ENCODE measurements around the gene OR1L6. TPM values are rescaled to one million over a fixed set of nuclear protein-coding genes. Genes with fewer than 3 reads are reported as not detected.

The OR1L6 gene
- total RNA-seq: not detected
- polyA plus RNA-seq: not detected
- total RNA-seq: not detected

- Histone ChIP-seq H3K27me3 (ENCODE audit: control insufficient read depth in 2 of 2, insufficient read depth in 2 of 2, low read length in 2 of 2) (no peaks in the 10 kb centered on the region), H3K27ac (ENCODE audit: low read depth, low read length) (no peak within 1 kb of the TSS), H3K36me3 (ENCODE audit: control insufficient read depth in 2 of 3, insufficient read depth in 3 of 3, low read length in 3 of 3) (no peaks in the 10 kb centered on the region), H3K9me3 (ENCODE audit: control insufficient read depth in 2 of 3, low read length in 3 of 3) (no peaks in the 10 kb centered on the region), H3K4me3 (ENCODE audit: low read length) (no peak within 1 kb of the TSS), H3K4me1 (ENCODE audit: control insufficient read depth in 2 of 2, insufficient read depth in 2 of 2, low read length in 2 of 2) (no peaks in the 10 kb centered on the region)
- DNase-seq (no peak), ATAC-seq (no peak)
- Mint-ChIP-seq H3K36me3 (peaks cover 0 to 11% (median 0%) of the 10 kb centered on the region in 5 donors), H3K4me1 (peaks cover 0 to 1% (median 0%) of the 10 kb centered on the region in 7 donors), H3K4me3 (no peak within 1 kb of the TSS), H3K27me3 (peaks cover 0 to 4% (median 4%) of the 10 kb centered on the region in 5 donors), H3K27ac (no peak within 1 kb of the TSS), H3K9me3 (peaks cover 0 to 37% (median 13%) of the 10 kb centered on the region in 11 donors)
- ChIA-PET CTCF (no interaction called here), POLR2A (no interaction called here)
- intact Hi-C loops (cut with micrococcal nuclease): no loop called here
Measured at GRCh38 chr9:122742003-122742402, at the start of gene OR1L6. Gene OR1L6 (plus strand): TSS chr9:122742303. CDS start chr9:122749848, 7,545 bp downstream.

- Histone ChIP-seq H3K27ac (ENCODE audit: low read depth, low read length) (no peak overlapping the region), H3K36me3 (ENCODE audit: control insufficient read depth in 2 of 3, insufficient read depth in 3 of 3, low read length in 3 of 3) (no peaks in the 10 kb centered on the region), H3K4me1 (ENCODE audit: control insufficient read depth in 2 of 2, insufficient read depth in 2 of 2, low read length in 2 of 2) (no peaks in the 10 kb centered on the region), H3K9me3 (ENCODE audit: control insufficient read depth in 2 of 3, low read length in 3 of 3) (peaks cover 0 to 6% (median 0%) of the 10 kb centered on the region in 3 experiments), H3K27me3 (ENCODE audit: control insufficient read depth in 2 of 2, insufficient read depth in 2 of 2, low read length in 2 of 2) (no peaks in the 10 kb centered on the region), H3K4me3 (ENCODE audit: low read length) (no peak overlapping the region)
- intact Hi-C loops (cut with micrococcal nuclease): no loop called here
- Mint-ChIP-seq H3K36me3 (peaks cover 0 to 10% (median 1%) of the 10 kb centered on the region in 5 donors), H3K9me3 (peaks cover 0 to 30% (median 17%) of the 10 kb centered on the region in 11 donors), H3K27me3 (peaks cover 0 to 6% (median 2%) of the 10 kb centered on the region in 5 donors), H3K27ac (no peak overlapping the region), H3K4me3 (no peak overlapping the region), H3K4me1 (no peaks in the 10 kb centered on the region)
- no peak for ATAC-seq
- ChIA-PET POLR2A (no interaction called here), CTCF (no interaction called here)
- DNase-seq: no peak
Measured at GRCh38 chr9:122695696-122696095, 46.4 kb upstream of the OR1L6 start.

GRCh38 chr9:122718038-122718437, 24.1 kb upstream of the OR1L6 start:
- DNase-seq: no peak
- peaks cover 0 to 17% (median 10%) of the 10 kb centered on the region in 5 donors for H3K36me3 Mint-ChIP-seq
- Histone ChIP-seq H3K36me3 (ENCODE audit: control insufficient read depth in 2 of 3, insufficient read depth in 3 of 3, low read length in 3 of 3) (no peaks in the 10 kb centered on the region), H3K27me3 (ENCODE audit: control insufficient read depth in 2 of 2, insufficient read depth in 2 of 2, low read length in 2 of 2) (no peaks in the 10 kb centered on the region), H3K4me3 (ENCODE audit: low read length) (no peak overlapping the region), H3K9me3 (ENCODE audit: control insufficient read depth in 2 of 3, low read length in 3 of 3) (peaks cover 0 to 22% (median 3%) of the 10 kb centered on the region in 3 experiments), H3K27ac (ENCODE audit: low read depth, low read length) (no peak overlapping the region), H3K4me1 (ENCODE audit: control insufficient read depth in 2 of 2, insufficient read depth in 2 of 2, low read length in 2 of 2) (no peaks in the 10 kb centered on the region)
- H3K4me1 Mint-ChIP-seq: no peaks in the 10 kb centered on the region
- peaks cover 8 to 81% (median 38%) of the 10 kb centered on the region in 11 donors for H3K9me3 Mint-ChIP-seq
- H3K4me3 Mint-ChIP-seq: no peak overlapping the region
- H3K27ac Mint-ChIP-seq: no peak overlapping the region
- intact Hi-C loops (cut with micrococcal nuclease): no loop called here
- peaks cover 0 to 4% (median 0%) of the 10 kb centered on the region in 5 donors for H3K27me3 Mint-ChIP-seq
- ChIA-PET POLR2A (no interaction called here), CTCF (no interaction called here)
- no peak for ATAC-seq

GRCh38 chr9:122719218-122719617, 22.9 kb upstream of the OR1L6 start:
- Mint-ChIP-seq H3K36me3 (peaks cover 0 to 27% (median 5%) of the 10 kb centered on the region in 5 donors), H3K4me1 (no peaks in the 10 kb centered on the region), H3K4me3 (no peak overlapping the region), H3K27me3 (peaks cover 0 to under 1% (median 0%) of the 10 kb centered on the region in 5 donors), H3K27ac (no peak overlapping the region), H3K9me3 (peaks cover 11 to 71% (median 39%) of the 10 kb centered on the region in 11 donors)
- ATAC-seq (no peak), DNase-seq (no peak)
- Histone ChIP-seq H3K27ac (ENCODE audit: low read depth, low read length) (no peak overlapping the region), H3K4me3 (ENCODE audit: low read length) (no peak overlapping the region), H3K27me3 (ENCODE audit: control insufficient read depth in 2 of 2, insufficient read depth in 2 of 2, low read length in 2 of 2) (no peaks in the 10 kb centered on the region), H3K9me3 (ENCODE audit: control insufficient read depth in 2 of 3, low read length in 3 of 3) (peaks cover 0 to 22% (median 3%) of the 10 kb centered on the region in 3 experiments), H3K36me3 (ENCODE audit: control insufficient read depth in 2 of 3, insufficient read depth in 3 of 3, low read length in 3 of 3) (no peaks in the 10 kb centered on the region), H3K4me1 (ENCODE audit: control insufficient read depth in 2 of 2, insufficient read depth in 2 of 2, low read length in 2 of 2) (no peaks in the 10 kb centered on the region)
- ChIA-PET POLR2A (no interaction called here), CTCF (no interaction called here)
- intact Hi-C loops (cut with micrococcal nuclease): no loop called here

- POLR2A ChIA-PET: no interaction called here
- Mint-ChIP-seq H3K27ac (peak within 1 kb of the TSS in 1 of 9 donors; percentile 16), H3K4me1 (no peaks in the 10 kb centered on the region), H3K9me3 (peaks cover 7 to 77% (median 36%) of the 10 kb centered on the region in 11 donors), H3K36me3 (peaks cover 2 to 35% (median 4%) of the 10 kb centered on the region in 5 donors), H3K4me3 (no peak within 1 kb of the TSS), H3K27me3 (peaks cover 0 to 5% (median 3%) of the 10 kb centered on the region in 5 donors)
- Histone ChIP-seq H3K4me1 (ENCODE audit: control insufficient read depth in 2 of 2, insufficient read depth in 2 of 2, low read length in 2 of 2) (no peaks in the 10 kb centered on the region), H3K27ac (ENCODE audit: low read depth, low read length) (no peak within 1 kb of the TSS), H3K27me3 (ENCODE audit: control insufficient read depth in 2 of 2, insufficient read depth in 2 of 2, low read length in 2 of 2) (no peaks in the 10 kb centered on the region), H3K4me3 (ENCODE audit: low read length) (no peak within 1 kb of the TSS), H3K36me3 (ENCODE audit: control insufficient read depth in 2 of 3, insufficient read depth in 3 of 3, low read length in 3 of 3) (no peaks in the 10 kb centered on the region), H3K9me3 (ENCODE audit: control insufficient read depth in 2 of 3, low read length in 3 of 3) (peaks cover 8 to 33% (median 12%) of the 10 kb centered on the region in 3 experiments)
- ATAC-seq (no peak), DNase-seq (no peak)
- intact Hi-C loops (cut with micrococcal nuclease): no loop called here
- CTCF ChIA-PET: no interaction called here
Measured at GRCh38 chr9:122723690-122724089, 18.4 kb upstream of the OR1L6 start, which contains the start of gene OR1L4. Gene OR1L4 (plus strand): TSS chr9:122723990. CDS start chr9:122723990, 0 bp downstream.

GRCh38 chr9:122754825-122755224, 12.7 kb downstream of the OR1L6 start:
- intact Hi-C loops (cut with micrococcal nuclease): no loop called here
- H3K4me1 ChIP-seq (ENCODE audit: control insufficient read depth in 2 of 2, insufficient read depth in 2 of 2, low read length in 2 of 2): no peaks in the 10 kb centered on the region
- H3K9me3 Mint-ChIP-seq: peaks cover 7 to 50% (median 26%) of the 10 kb centered on the region in 11 donors
- H3K27me3 ChIP-seq (ENCODE audit: control insufficient read depth in 2 of 2, insufficient read depth in 2 of 2, low read length in 2 of 2): no peaks in the 10 kb centered on the region
- H3K27ac Mint-ChIP-seq: no peak overlapping the region
- peaks cover 0 to 17% (median 3%) of the 10 kb centered on the region in 5 donors for H3K27me3 Mint-ChIP-seq
- H3K4me3 ChIP-seq (ENCODE audit: low read length): no peak overlapping the region
- peaks cover 0 to 31% (median 19%) of the 10 kb centered on the region in 5 donors for H3K36me3 Mint-ChIP-seq
- DNase-seq (no peak), ATAC-seq (no peak)
- no peak overlapping the region for H3K27ac ChIP-seq (ENCODE audit: low read depth, low read length)
- H3K4me1 Mint-ChIP-seq: peaks cover 0 to 1% (median 0%) of the 10 kb centered on the region in 7 donors
- ChIA-PET CTCF (no interaction called here), POLR2A (no interaction called here)
- no peaks in the 10 kb centered on the region for H3K36me3 ChIP-seq (ENCODE audit: control insufficient read depth in 2 of 3, insufficient read depth in 3 of 3, low read length in 3 of 3)
- H3K9me3 ChIP-seq (ENCODE audit: control insufficient read depth in 2 of 3, low read length in 3 of 3): peaks cover 0 to 17% (median 0%) of the 10 kb centered on the region in 3 experiments
- H3K4me3 Mint-ChIP-seq: no peak overlapping the region

- intact Hi-C loops (cut with micrococcal nuclease): no loop called here
- no peak for ATAC-seq
- Histone ChIP-seq H3K9me3 (ENCODE audit: control insufficient read depth in 2 of 3, low read length in 3 of 3) (peaks cover 0 to 13% (median 0%) of the 10 kb centered on the region in 3 experiments), H3K27ac (ENCODE audit: low read depth, low read length) (no peak overlapping the region), H3K4me1 (ENCODE audit: control insufficient read depth in 2 of 2, insufficient read depth in 2 of 2, low read length in 2 of 2) (no peaks in the 10 kb centered on the region), H3K4me3 (ENCODE audit: low read length) (no peak overlapping the region), H3K27me3 (ENCODE audit: control insufficient read depth in 2 of 2, insufficient read depth in 2 of 2, low read length in 2 of 2) (no peaks in the 10 kb centered on the region), H3K36me3 (ENCODE audit: control insufficient read depth in 2 of 3, insufficient read depth in 3 of 3, low read length in 3 of 3) (no peaks in the 10 kb centered on the region)
- H3K4me3 Mint-ChIP-seq: no peak overlapping the region
- H3K4me1 Mint-ChIP-seq: no peaks in the 10 kb centered on the region
- ChIA-PET POLR2A (no interaction called here), CTCF (no interaction called here)
- H3K27ac Mint-ChIP-seq: no peak overlapping the region
- peaks cover 0 to 11% (median 0%) of the 10 kb centered on the region in 5 donors for H3K27me3 Mint-ChIP-seq
- peaks cover 0 to 48% (median 31%) of the 10 kb centered on the region in 5 donors for H3K36me3 Mint-ChIP-seq
- DNase-seq: no peak
- H3K9me3 Mint-ChIP-seq: peaks cover 13 to 61% (median 33%) of the 10 kb centered on the region in 11 donors
Measured at GRCh38 chr9:122767817-122768216, 25.7 kb downstream of the OR1L6 start.

Measured in naive thymus-derived CD4-positive, alpha-beta T cell (primary cell).